Measurements from ENCODE around the gene HPCAL4. TPM values are rescaled to one million over a fixed set of nuclear protein-coding genes. Genes with fewer than 3 reads are reported as not detected.

The HPCAL4 gene
- total RNA-seq, 1 donor, result 5.5 TPM

DNA sequence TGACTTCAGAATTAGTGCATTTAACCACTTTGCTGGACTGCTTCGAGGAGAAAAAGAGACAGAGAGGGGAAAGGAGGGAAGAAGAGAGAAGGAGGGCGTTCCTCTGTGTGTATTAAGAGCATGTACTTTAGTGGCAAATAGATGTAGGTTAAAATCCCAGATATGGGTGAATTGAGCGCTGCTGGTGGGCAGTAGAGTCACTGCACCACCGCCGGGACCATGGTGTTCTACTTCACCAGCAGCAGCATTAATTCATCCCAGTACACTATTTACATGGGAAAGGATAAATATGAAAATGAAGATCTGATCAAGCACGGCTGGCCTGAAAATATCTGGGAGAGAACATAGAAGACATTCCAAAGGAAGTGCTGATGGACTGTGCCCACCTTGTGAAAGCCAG lies 26.6 kb upstream of the HPCAL4 start:
- Histone ChIP-seq H3K4me3 (ENCODE audit: low read length) (no peak overlapping the region), H3K27me3 (ENCODE audit: insufficient read depth, low read length) (peaks cover 28% of the 10 kb centered on the region), H3K9me3 (ENCODE audit: low read depth, low read length) (no peaks in the 10 kb centered on the region), H3K4me1 (ENCODE audit: insufficient read depth, low read length) (peaks cover 4% of the 10 kb centered on the region)

DNA sequence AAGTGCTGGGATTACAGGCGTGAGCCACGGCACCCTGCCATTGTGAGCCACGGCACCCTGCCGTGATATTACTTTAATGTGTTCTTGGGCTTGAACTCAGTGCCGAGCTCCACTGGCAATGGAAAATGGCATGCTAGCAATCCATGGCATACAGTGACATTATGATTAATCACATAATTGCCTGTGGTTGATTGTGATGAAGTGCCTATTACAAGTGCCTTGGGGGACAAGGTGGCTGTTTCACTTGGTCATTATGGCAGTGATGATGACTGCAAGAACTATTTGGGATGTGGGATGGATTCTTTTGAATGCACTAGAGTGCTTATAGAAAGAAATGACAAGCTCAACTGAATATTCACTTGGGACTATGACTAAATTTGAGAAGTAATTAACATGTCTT lies 22.3 kb upstream of the HPCAL4 start:
- Histone ChIP-seq H3K4me1 (ENCODE audit: insufficient read depth, low read length) (peaks cover 4% of the 10 kb centered on the region), H3K4me3 (ENCODE audit: low read length) (no peak overlapping the region), H3K27me3 (ENCODE audit: insufficient read depth, low read length) (peaks cover 12% of the 10 kb centered on the region), H3K9me3 (ENCODE audit: low read depth, low read length) (no peaks in the 10 kb centered on the region)

DNA sequence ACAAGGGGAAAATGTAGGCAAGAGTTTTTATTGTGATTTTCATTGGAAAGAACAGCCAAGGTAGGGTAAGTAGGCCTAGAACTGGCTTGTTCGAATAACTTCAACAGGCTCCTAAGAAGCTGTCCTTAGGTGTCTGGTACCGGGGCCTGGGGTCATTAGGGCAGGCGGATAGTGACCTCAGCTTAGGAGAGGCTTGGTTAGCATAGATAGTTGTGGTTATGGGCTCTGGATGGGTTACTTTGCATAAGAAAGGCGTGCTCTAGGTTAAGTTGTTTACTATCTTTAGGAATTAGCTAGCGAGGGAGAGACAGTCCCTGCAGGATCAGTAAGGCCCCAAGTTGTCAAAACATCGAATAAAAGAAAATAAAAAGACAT lies 20.7 kb upstream of the HPCAL4 start:
- Histone ChIP-seq H3K4me1 (ENCODE audit: insufficient read depth, low read length) (peaks cover 4% of the 10 kb centered on the region), H3K27me3 (ENCODE audit: insufficient read depth, low read length) (peaks cover under 1% of the 10 kb centered on the region), H3K9me3 (ENCODE audit: low read depth, low read length) (no peaks in the 10 kb centered on the region), H3K4me3 (ENCODE audit: low read length) (no peak overlapping the region)

DNA sequence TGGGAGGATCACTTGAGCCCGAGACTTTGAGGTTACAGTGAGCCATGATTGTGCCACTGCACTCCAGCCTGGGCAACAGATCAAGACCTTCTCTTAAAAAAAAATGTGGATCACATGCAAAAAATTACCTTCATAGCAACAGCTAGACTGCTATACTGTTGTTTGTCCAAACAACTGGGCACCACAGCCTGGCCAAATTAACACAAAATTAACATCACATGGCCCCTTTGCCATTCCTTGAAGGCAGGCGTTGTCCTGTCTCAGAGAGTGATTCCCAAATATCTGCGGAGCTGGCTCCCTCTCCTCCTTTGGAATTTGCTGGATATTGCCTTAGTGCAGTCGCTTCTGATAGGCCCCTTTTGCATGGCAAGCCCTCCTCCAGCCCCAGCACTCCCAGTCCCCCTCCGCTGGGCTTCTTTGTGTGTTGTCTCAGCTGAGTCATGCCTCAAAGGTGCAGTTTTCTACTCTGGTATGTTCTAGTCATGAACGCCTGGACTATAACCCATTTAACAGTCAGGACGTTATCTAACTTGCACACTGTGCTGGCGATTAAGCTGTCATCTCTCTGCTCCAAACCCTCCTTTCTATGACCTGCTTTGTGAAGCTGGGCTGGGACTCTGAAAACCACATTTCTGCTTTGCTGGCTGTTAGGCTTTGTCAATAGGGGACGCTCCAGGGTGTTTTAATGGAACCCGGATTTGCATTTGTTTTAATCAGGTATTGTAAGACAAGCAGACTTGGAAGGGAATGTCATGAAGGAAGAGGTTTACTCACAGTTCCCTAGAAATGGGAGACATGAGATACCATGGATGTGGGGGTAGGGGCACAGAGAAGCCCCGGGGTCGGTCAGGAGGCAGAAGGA lies 20.1 kb upstream of the HPCAL4 start:
- no peaks in the 10 kb centered on the region for H3K9me3 ChIP-seq (ENCODE audit: low read depth, low read length)
- H3K4me1 ChIP-seq (ENCODE audit: insufficient read depth, low read length), result peaks cover 4% of the 10 kb centered on the region
- H3K4me3 ChIP-seq (ENCODE audit: low read length), result no peak overlapping the region
- H3K27me3 ChIP-seq (ENCODE audit: insufficient read depth, low read length), result no peaks in the 10 kb centered on the region

DNA sequence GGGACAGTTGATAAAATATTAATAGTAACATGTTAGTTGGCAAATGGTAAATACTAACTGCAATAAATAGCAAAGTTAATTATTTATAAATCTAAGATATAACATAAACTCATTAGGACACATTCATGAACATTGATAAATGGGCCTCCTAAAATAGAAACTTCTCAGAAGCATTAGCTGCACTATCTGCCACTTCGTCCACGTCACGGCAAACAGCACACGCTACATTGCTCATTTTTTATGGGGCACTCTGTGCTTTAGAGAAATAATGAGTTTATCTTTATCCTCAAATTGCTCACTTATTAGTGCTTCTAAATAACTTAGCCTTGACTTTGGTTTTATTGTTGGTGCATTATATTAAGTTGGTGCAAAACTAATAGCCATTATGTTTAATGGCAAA lies 16.3 kb upstream of the HPCAL4 start:
- Histone ChIP-seq H3K27me3 (ENCODE audit: insufficient read depth, low read length) (no peaks in the 10 kb centered on the region), H3K9me3 (ENCODE audit: low read depth, low read length) (no peaks in the 10 kb centered on the region), H3K4me3 (ENCODE audit: low read length) (no peak overlapping the region), H3K4me1 (ENCODE audit: insufficient read depth, low read length) (no peaks in the 10 kb centered on the region)

DNA sequence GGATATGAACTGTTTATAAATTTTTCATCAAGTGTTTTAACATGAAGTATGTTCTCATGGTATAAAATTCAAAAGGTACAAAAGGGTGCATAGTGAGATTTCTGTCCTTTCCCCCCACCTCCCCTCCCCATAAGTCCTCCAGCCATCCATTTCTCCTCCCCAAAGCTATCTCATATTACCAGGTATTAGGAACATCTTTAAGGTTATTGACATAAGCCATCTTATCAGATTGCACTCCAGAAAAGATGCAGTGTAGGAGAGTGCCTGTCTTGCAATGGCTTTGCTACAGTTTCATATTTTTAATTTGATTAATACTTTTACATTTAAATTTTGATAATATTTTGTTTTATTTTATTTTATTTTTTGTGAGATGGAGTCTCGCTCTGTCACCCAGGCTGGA lies 13.5 kb upstream of the HPCAL4 start:
- Histone ChIP-seq H3K27me3 (ENCODE audit: insufficient read depth, low read length) (no peaks in the 10 kb centered on the region), H3K4me1 (ENCODE audit: insufficient read depth, low read length) (no peaks in the 10 kb centered on the region), H3K4me3 (ENCODE audit: low read length) (no peak overlapping the region), H3K9me3 (ENCODE audit: low read depth, low read length) (no peaks in the 10 kb centered on the region)

DNA sequence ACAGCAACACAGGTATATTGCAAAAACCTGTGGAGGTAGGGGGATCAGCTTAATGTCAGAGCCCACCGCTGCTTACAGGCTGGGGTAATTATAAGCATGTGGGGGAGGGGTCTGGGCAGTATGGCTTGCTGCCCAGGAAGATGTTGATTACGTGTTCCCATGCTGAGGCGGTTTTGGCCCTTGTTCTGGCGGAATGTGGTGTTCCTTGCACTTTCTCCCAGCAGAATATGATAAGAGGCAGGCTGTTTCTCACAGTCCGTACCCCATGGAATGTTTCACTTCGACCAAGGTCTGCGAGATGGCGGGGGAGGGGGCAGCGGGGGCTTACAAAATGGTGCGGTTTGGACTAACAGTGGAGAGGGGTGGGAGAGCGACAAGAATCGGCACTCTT lies 9.8 kb upstream of the HPCAL4 start:
- Histone ChIP-seq H3K27me3 (ENCODE audit: insufficient read depth, low read length) (peaks cover 7% of the 10 kb centered on the region), H3K4me3 (ENCODE audit: low read length) (no peak overlapping the region), H3K4me1 (ENCODE audit: insufficient read depth, low read length) (no peaks in the 10 kb centered on the region), H3K9me3 (ENCODE audit: low read depth, low read length) (no peaks in the 10 kb centered on the region)

DNA sequence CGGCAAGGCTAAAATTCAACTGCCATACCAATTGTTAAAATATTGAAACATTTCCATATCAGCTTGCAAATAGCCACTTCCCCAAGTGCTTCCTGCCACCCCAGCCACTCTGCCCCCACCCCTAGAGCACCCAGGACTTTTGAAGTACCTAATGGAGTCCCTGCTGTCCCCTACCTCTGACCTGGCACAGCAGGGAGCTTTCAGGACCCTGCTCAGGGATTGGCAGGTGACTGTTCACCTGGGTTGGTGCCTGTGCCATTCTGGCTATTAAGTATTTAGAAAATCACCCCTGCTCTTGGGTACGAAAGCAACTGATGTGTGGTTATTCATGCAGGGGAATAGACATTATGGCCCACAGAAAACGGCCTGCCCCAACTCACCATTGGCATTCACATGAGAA lies 9.1 kb upstream of the HPCAL4 start:
- Histone ChIP-seq H3K9me3 (ENCODE audit: low read depth, low read length) (no peaks in the 10 kb centered on the region), H3K27me3 (ENCODE audit: insufficient read depth, low read length) (peaks cover 8% of the 10 kb centered on the region), H3K4me3 (ENCODE audit: low read length) (no peak overlapping the region), H3K4me1 (ENCODE audit: insufficient read depth, low read length) (no peaks in the 10 kb centered on the region)

DNA sequence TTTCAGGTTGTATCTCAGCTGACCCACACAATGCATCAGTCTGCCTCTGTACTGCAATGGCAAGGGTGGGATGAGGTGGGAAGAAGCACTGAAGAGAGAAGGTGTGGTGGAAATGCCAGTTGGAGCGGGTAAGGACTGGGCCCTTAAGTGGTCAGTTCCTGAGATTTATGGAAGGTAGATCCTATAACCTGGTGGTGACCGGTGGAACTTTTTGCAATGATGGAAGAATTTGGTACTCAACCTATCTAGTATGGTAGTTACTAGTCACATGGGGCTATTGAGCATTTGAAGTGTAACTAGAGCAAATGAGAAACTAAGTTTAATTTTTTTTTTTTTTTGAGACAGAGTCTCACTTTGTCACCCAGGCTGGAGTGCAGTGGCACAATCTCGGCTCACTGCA lies 8.2 kb upstream of the HPCAL4 start:
- no peaks in the 10 kb centered on the region for H3K9me3 ChIP-seq (ENCODE audit: low read depth, low read length)
- H3K4me3 ChIP-seq (ENCODE audit: low read length), result no peak overlapping the region
- H3K27me3 ChIP-seq (ENCODE audit: insufficient read depth, low read length), result peaks cover 17% of the 10 kb centered on the region
- H3K4me1 ChIP-seq (ENCODE audit: insufficient read depth, low read length), result no peaks in the 10 kb centered on the region

DNA sequence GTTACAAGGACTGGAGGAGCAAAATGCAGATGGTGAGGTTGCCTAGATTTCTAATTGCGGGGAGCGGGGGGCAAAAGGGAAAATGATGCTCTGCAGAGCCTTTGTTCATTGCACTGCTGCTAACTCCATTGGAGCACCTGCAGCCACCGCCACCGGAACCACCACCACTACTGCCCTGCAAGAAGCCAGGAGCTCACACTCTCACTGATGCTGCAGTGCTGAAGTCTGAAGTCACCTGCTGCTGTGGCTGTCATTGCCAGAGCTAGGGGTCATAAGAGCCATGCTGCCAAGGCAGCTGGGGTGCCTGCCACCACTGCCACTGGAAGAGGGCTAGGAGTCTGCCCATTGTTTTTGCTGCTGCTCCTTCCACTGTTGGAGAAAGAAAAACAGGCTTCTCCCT lies 7.3 kb upstream of the HPCAL4 start:
- no peak overlapping the region for H3K4me3 ChIP-seq (ENCODE audit: low read length)
- no peaks in the 10 kb centered on the region for H3K4me1 ChIP-seq (ENCODE audit: insufficient read depth, low read length)
- H3K9me3 ChIP-seq (ENCODE audit: low read depth, low read length), result no peaks in the 10 kb centered on the region
- peaks cover 23% of the 10 kb centered on the region for H3K27me3 ChIP-seq (ENCODE audit: insufficient read depth, low read length)

DNA sequence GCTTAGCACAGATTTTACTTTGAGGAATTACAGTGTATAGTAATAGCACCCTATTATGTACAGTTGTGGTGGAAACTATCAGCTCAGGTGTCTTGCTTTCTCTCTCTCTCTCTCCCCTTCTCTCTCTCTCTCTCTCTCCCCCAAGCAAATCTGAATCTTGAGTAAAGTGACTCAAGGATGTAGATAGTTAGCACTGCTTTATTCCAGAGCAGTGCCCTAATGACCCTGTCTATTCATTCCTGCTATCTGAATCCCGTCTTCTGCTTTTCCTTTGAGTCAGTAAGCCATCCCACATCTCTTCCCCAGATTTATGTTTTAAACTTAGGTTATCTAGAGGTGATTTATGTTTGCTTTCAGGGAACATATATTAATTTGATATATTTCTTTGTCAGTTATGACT lies 5.2 kb upstream of the HPCAL4 start:
- H3K9me3 ChIP-seq (ENCODE audit: low read depth, low read length), result no peaks in the 10 kb centered on the region
- H3K4me1 ChIP-seq (ENCODE audit: insufficient read depth, low read length), result peaks cover 11% of the 10 kb centered on the region
- H3K4me3 ChIP-seq (ENCODE audit: low read length), result no peak overlapping the region
- peaks cover 44% of the 10 kb centered on the region for H3K27me3 ChIP-seq (ENCODE audit: insufficient read depth, low read length)

DNA sequence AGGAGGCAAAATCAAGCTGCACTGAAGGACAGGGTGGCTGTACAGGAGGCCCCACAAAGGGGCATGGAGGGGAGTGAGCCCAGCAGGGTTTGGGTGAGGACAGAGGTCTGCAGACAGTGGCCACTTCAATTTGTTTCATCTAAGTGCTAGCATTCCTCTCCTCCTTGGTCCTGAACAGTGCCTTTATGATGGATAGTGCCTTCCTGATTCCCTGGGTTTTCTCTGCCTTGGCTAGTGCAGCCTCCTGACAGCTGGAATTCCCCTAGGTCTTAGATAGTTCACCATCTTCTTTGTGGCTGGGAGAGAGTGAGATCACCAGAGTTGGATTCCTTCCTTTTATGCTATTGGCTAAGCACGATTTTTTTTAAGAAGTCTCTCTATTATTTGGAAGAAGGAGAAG lies 3.8 kb upstream of the HPCAL4 start:
- peaks cover 21% of the 10 kb centered on the region for H3K4me1 ChIP-seq (ENCODE audit: insufficient read depth, low read length)
- no peaks in the 10 kb centered on the region for H3K9me3 ChIP-seq (ENCODE audit: low read depth, low read length)
- no peak overlapping the region for H3K4me3 ChIP-seq (ENCODE audit: low read length)
- peaks cover 59% of the 10 kb centered on the region for H3K27me3 ChIP-seq (ENCODE audit: insufficient read depth, low read length)

DNA sequence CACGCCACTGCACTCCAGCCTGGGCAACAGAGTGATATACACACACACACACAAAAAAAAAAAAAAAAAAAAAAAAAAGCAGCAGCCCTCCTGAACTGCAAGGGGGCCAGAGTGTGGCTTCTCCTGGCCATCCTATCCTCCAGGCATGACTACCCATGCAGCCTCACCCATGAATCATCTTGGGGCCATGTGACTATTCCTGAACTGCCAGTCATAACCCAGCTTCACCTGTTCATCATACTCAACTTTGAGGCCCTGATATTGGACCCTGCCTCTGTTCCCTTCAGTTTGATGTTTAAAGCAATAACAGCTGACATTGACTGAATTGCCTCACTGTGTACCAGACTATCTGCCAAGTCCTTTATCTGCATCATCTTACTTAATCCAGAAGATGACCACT lies 2.8 kb upstream of the HPCAL4 start:
- Histone ChIP-seq H3K4me3 (ENCODE audit: low read length) (no peak overlapping the region), H3K27me3 (ENCODE audit: insufficient read depth, low read length) (peaks cover 68% of the 10 kb centered on the region), H3K4me1 (ENCODE audit: insufficient read depth, low read length) (peaks cover 21% of the 10 kb centered on the region), H3K9me3 (ENCODE audit: low read depth, low read length) (no peaks in the 10 kb centered on the region)

DNA sequence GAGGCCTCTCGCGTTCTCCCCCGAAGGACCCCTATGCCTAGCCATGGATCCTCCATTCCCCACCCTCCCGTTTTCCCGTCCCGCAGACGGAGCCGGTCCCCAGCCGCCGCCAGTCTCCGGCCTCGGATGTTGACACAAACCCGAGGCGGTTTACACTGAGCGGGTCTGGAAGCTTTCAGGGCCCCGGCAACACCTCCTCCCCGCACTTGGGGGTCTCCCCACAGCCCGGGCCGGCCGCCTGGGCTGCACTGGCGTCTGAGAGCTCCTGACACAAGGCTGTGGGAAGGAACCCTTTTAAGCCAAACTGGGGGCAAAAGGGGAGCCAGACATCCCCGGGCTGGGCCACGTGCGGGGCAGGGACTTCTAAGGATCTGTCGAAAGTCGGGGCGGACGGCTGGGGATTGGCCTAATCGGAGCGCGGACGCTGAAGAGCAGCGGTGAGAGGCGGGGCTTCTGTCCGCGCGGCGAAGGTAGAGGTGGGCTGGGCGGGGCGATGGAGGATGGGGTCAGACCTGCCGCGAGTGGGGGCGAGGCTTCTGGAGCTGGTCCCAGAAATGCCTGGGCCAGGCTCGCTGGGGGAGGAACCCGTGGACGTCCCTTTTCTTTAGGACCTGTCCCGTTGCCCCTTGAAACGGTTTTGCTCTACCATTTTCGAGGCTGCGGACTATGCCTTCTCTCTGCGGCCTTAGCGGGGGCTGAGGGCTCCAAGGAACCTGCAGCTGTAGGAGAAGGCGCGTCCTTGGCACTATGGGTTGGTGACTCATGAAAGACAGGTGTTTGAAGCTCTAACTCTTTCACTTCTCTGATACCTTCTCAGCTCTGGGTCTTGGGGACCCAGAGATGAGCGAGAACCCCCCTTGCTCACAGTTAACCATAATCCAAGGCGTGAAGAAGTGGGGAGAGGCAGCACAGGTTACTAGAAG lies 1.2 kb upstream of the HPCAL4 start:
- Histone ChIP-seq H3K4me3 (ENCODE audit: low read length) (peak overlapping the region; percentile 36), H3K4me1 (ENCODE audit: insufficient read depth, low read length) (peaks cover 21% of the 10 kb centered on the region), H3K9me3 (ENCODE audit: low read depth, low read length) (no peaks in the 10 kb centered on the region), H3K27me3 (ENCODE audit: insufficient read depth, low read length) (peaks cover 71% of the 10 kb centered on the region)

DNA sequence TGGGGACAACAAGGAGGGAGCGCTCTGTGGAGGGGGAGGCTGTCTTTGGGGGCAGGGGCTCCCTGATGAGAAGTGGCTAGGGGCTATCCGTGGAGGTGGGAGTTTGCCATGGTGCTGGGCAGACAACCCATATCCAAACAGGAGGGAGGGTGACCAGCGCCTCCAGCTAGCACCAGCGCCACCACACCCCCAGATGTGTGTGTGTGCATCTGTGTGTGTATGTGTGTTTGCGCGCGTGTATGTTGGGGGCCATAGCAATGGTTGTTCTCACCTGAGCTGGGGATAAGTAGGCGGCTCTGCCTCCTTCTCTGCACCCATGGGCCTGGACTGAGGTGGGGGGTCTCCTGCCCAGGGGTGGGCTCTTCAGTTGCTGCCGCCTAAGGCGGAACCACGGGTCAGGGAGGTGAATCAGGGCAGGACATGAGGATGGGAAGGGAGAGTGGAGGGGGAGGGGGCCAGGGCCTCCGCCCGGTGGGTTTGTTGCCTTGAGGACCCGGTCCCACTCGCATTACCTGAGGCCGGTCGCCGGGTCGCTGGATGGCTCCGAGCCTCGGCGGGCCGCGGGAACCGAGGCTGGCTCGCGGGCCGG lies 345 bp downstream of the HPCAL4 start:
- Histone ChIP-seq H3K27me3 (ENCODE audit: insufficient read depth, low read length) (peaks cover 69% of the 10 kb centered on the region), H3K4me3 (ENCODE audit: low read length) (peak overlapping the region; percentile 36), H3K9me3 (ENCODE audit: low read depth, low read length) (no peaks in the 10 kb centered on the region), H3K4me1 (ENCODE audit: insufficient read depth, low read length) (peaks cover 21% of the 10 kb centered on the region)

Data from mononuclear cell (primary cell).